T-cell (primary cell): ENCODE results near the gene SLC34A3. TPM values are rescaled to one million over a fixed set of nuclear protein-coding genes. Genes with fewer than 3 reads are reported as not detected.
A peak's percentile ranks its signal among the peaks of the same experiment; 100 is the strongest.

Experiments used
- ATAC-seq, 4 experiments: fragments of 200-7000 bp in 3 of 4; fragments of 150-1000 bp in 1 of 4; cut with Tn5 transposase; replicated peaks in 1 of 4; 1 replicate in 3 of 4; 2 replicates in 1 of 4; pipeline ENCODE4 v1.10.0; 2021; ENCODE audit warnings: moderate library complexity in 3 of 4, mild to moderate bottlenecking in 2 of 4, moderate number of reproducible peaks in 1 of 4
- CTCF ChIA-PET, 2 donors: fragments of 300-600 bp; sonication (Branson Sonifier 250); formaldehyde crosslinking; loops; one replicate each; lab custom pipeline; 2022; ENCODE audit warnings: antibody characterized with exemption in 2 of 2; lab: Charles Lee
- POLR2A ChIA-PET, 2 donors: fragments of 300-600 bp; sonication (Branson Sonifier 250); formaldehyde crosslinking; loops; one replicate each; lab custom pipeline; 2022; ENCODE audit warnings: antibody characterized with exemption in 2 of 2; lab: Charles Lee
- DNase-seq, 35 experiments: peaks; one replicate each; pipeline versions ENCODE4 v3.0.0 to v3.0.0-alpha.2; 2013 to 2023
- H3K27ac ChIP-seq: one replicate; pipeline ENCODE4 v1.5.1; 2013; ENCODE audit warnings: low read length
- H3K27me3 ChIP-seq, 2 experiments: replicated peaks in 1 of 2; 1 replicate in 1 of 2; 2 replicates in 1 of 2; pipeline versions ENCODE4 v1.6.1 to v1.7.0; 2013; ENCODE audit warnings: low read length in 1 of 2, mixed read lengths in 1 of 2; ENCODE audit not compliant: control insufficient read depth in 2 of 2, insufficient read depth in 2 of 2; ENCODE audit errors: extremely low read depth in 1 of 2
- H3K36me3 ChIP-seq, 2 donors: 1 replicate in 1 of 2; 2 replicates in 1 of 2; pipeline versions ENCODE4 v1.6.1 to v1.7.0; 2013; ENCODE audit warnings: low read length in 1 of 2; ENCODE audit not compliant: control insufficient read depth in 2 of 2, insufficient read depth in 1 of 2; ENCODE audit errors: extremely low read depth in 1 of 2
- H3K4me1 ChIP-seq, 2 experiments: 1 replicate in 1 of 2; 2 replicates in 1 of 2; pipeline versions ENCODE4 v1.6.1 to v1.7.0; 2013; ENCODE audit warnings: low read length in 2 of 2, mixed read lengths in 1 of 2; ENCODE audit not compliant: insufficient read depth in 2 of 2, control insufficient read depth in 1 of 2; ENCODE audit errors: extremely low read depth in 1 of 2
- H3K4me3 ChIP-seq, 2 donors: 1 replicate in 1 of 2; 2 replicates in 1 of 2; pipeline versions ENCODE4 v1.5.1 to v1.7.0; 2013; ENCODE audit warnings: mild to moderate bottlenecking in 2 of 2, low read length in 1 of 2, moderate library complexity in 1 of 2; ENCODE audit not compliant: control insufficient read depth in 1 of 2; ENCODE audit errors: extremely low read depth in 1 of 2
- H3K9me3 ChIP-seq: 2 replicates; pipeline ENCODE4 v1.7.0; 2013
- H3K27ac Mint-ChIP-seq, 2 donors: one replicate each; pipeline ENCODE4 v1.8.0; 2020 to 2021; ENCODE audit warnings: mild to moderate bottlenecking in 2 of 2, mixed read lengths in 2 of 2
- H3K27me3 Mint-ChIP-seq, 2 donors: one replicate each; pipeline ENCODE4 v1.8.0; 2021 to 2022; ENCODE audit warnings: mixed read lengths in 2 of 2
- H3K36me3 Mint-ChIP-seq: one replicate; pipeline ENCODE4 v1.8.0; 2021; ENCODE audit warnings: mixed read lengths
- H3K4me1 Mint-ChIP-seq, 3 donors: one replicate each; pipeline ENCODE4 v1.8.0; 2020 to 2022; ENCODE audit warnings: mixed read lengths in 3 of 3, mild to moderate bottlenecking in 1 of 3
- H3K4me3 Mint-ChIP-seq, 3 donors: one replicate each; pipeline ENCODE4 v1.8.0; 2020 to 2022; ENCODE audit warnings: mild to moderate bottlenecking in 3 of 3, mixed read lengths in 3 of 3, moderate library complexity in 3 of 3
- H3K9me3 Mint-ChIP-seq, 3 donors: one replicate each; pipeline ENCODE4 v1.8.0; 2020 to 2022; ENCODE audit warnings: mixed read lengths in 3 of 3
- WGBS: methylation state at CpG from one replicate; pipeline ENCODE4 v1.1.5; 2013; ENCODE audit warnings: missing lambda C conversion rate; ENCODE audit not compliant: insufficient coverage; 5-methylcytosine and 5-hydroxymethylcytosine counted together
- total RNA-seq, 35 experiments: library from RNA in 6 of 35; stranded (reverse) in 6 of 35; fragments of 120-200 nt in 1 of 35; gene quantifications; one replicate each; pipeline versions ENCODE4 v1.2.1 to v1.2.4 and lab custom pipeline; 2013 to 2026

Gene SLC34A3
- total RNA-seq, 5 donors from 2014 or later (not counting 1 experiment from before 2014, with no cell fraction given), result not detected

GRCh38 chr9:137278061-137278701, 47.5 kb downstream of the SLC34A3 start:
- H3K4me3 Mint-ChIP-seq, result peak overlapping the region; percentile 64 to 76 (median 67)
- no peaks in the 10 kb centered on the region for H3K9me3 Mint-ChIP-seq
- Histone ChIP-seq H3K9me3 (no peaks in the 10 kb centered on the region), H3K4me3 (peak overlapping the region; percentile 44 to 61), H3K27ac (peak overlapping the region; percentile 14), H3K4me1 (peaks cover 9 to 27% of the 10 kb centered on the region in 2 experiments), H3K27me3 (peaks cover 0 to 41% of the 10 kb centered on the region in 2 experiments), H3K36me3 (peaks cover 3 to 9% of the 10 kb centered on the region in 2 donors)
- H3K4me1 Mint-ChIP-seq, result peaks cover 11 to 28% (median 26%) of the 10 kb centered on the region in 3 donors
- peaks cover 4% of the 10 kb centered on the region for H3K36me3 Mint-ChIP-seq
- POLR2A ChIA-PET, result interaction anchor here in 1 of 2 donors (0.5 kb wide), 1 partner anchor 146 kb away, joined by 6 read pairs; no protein-coding TSS in a partner anchor
- DNase-seq (no peak), ATAC-seq (peak in 3 of 4 experiments; percentile 12 to 21 (median 17))
- CTCF ChIA-PET, result no interaction called here
- no peak overlapping the region for H3K27ac Mint-ChIP-seq
- H3K27me3 Mint-ChIP-seq, result peaks cover 0 to 23% of the 10 kb centered on the region in 2 donors
- WGBS, result 32% methylated on average over 41 of the region's 54 CpGs

GRCh38 chr9:137278721-137279711, 48.3 kb downstream of the SLC34A3 start:
- H3K9me3 Mint-ChIP-seq, result no peaks in the 10 kb centered on the region
- no peak overlapping the region for H3K27ac Mint-ChIP-seq
- Histone ChIP-seq H3K27me3 (peaks cover 0 to 46% of the 10 kb centered on the region in 2 experiments), H3K4me3 (no peak overlapping the region), H3K4me1 (peaks cover 9 to 27% of the 10 kb centered on the region in 2 experiments), H3K27ac (no peak overlapping the region), H3K9me3 (no peaks in the 10 kb centered on the region), H3K36me3 (peaks cover 0 to 5% of the 10 kb centered on the region in 2 donors)
- WGBS, result 96% methylated on average over 128 of the region's 139 CpGs
- DNase-seq (no peak), ATAC-seq (no peak)
- ChIA-PET CTCF (no interaction called here), POLR2A (no interaction called here)
- H3K4me1 Mint-ChIP-seq, result peaks cover 11 to 28% (median 26%) of the 10 kb centered on the region in 3 donors
- H3K4me3 Mint-ChIP-seq, result no peak overlapping the region
- peaks cover 0 to 23% of the 10 kb centered on the region in 2 donors for H3K27me3 Mint-ChIP-seq
- H3K36me3 Mint-ChIP-seq, result no peaks in the 10 kb centered on the region

GRCh38 chr9:137279741-137280473, 49.2 kb downstream of the SLC34A3 start:
- POLR2A ChIA-PET, result no interaction called here
- no peak overlapping the region for H3K27ac Mint-ChIP-seq
- H3K27me3 ChIP-seq, result peaks cover 0 to 46% of the 10 kb centered on the region in 2 experiments

GRCh38 chr9:137280474-137281344, 50.0 kb downstream of the SLC34A3 start:
- DNase-seq (peak in 1 of 35 experiments; percentile 31), ATAC-seq (peak in 1 of 4 experiments; percentile 50)
- no peaks in the 10 kb centered on the region for H3K9me3 ChIP-seq
- H3K27ac Mint-ChIP-seq, result no peak overlapping the region
- H3K4me3 Mint-ChIP-seq, result no peak overlapping the region
- H3K36me3 ChIP-seq, result no peaks in the 10 kb centered on the region
- H3K9me3 Mint-ChIP-seq, result no peaks in the 10 kb centered on the region
- H3K4me1 ChIP-seq, result peaks cover 9 to 27% of the 10 kb centered on the region in 2 experiments
- H3K4me3 ChIP-seq, result peak overlapping the region in 1 of 2 donors; percentile 15
- ChIA-PET POLR2A (no interaction called here), CTCF (no interaction called here)
- no peak overlapping the region for H3K27ac ChIP-seq
- 44% methylated on average over 73 of the region's 85 CpGs for WGBS
- peaks cover 10 to 20% (median 18%) of the 10 kb centered on the region in 3 donors for H3K4me1 Mint-ChIP-seq
- H3K36me3 Mint-ChIP-seq, result no peaks in the 10 kb centered on the region
- peaks cover 0 to 43% of the 10 kb centered on the region in 2 experiments for H3K27me3 ChIP-seq
- peaks cover 0 to 17% of the 10 kb centered on the region in 2 donors for H3K27me3 Mint-ChIP-seq

More at GRCh38 chr9:137279741-137280473, 49.2 kb downstream of the SLC34A3 start:
- Mint-ChIP-seq H3K4me3 (no peak overlapping the region), H3K27me3 (peaks cover 0 to 23% of the 10 kb centered on the region in 2 donors), H3K9me3 (no peaks in the 10 kb centered on the region), H3K36me3 (no peaks in the 10 kb centered on the region), H3K4me1 (peaks cover 11 to 26% (median 24%) of the 10 kb centered on the region in 3 donors)
- H3K9me3 ChIP-seq, result no peaks in the 10 kb centered on the region
- no peaks in the 10 kb centered on the region for H3K36me3 ChIP-seq
- no peak for ATAC-seq
- no peak for DNase-seq
- no peak overlapping the region for H3K27ac ChIP-seq
- CTCF ChIA-PET, result no interaction called here
- H3K4me1 ChIP-seq, result peaks cover 9 to 27% of the 10 kb centered on the region in 2 experiments
- no peak overlapping the region for H3K4me3 ChIP-seq
- 96% methylated on average over 38 of the region's 41 CpGs for WGBS

GRCh38 chr9:137281345-137282116, 50.8 kb downstream of the SLC34A3 start:
- Histone ChIP-seq H3K27ac (no peak overlapping the region), H3K9me3 (no peaks in the 10 kb centered on the region), H3K36me3 (no peaks in the 10 kb centered on the region), H3K4me1 (peaks cover 9 to 27% of the 10 kb centered on the region in 2 experiments), H3K27me3 (peaks cover 0 to 36% of the 10 kb centered on the region in 2 experiments), H3K4me3 (peak overlapping the region in 1 of 2 donors; percentile 15)
- peaks cover 0 to 15% of the 10 kb centered on the region in 2 donors for H3K27me3 Mint-ChIP-seq
- ChIA-PET POLR2A (no interaction called here), CTCF (no interaction called here)
- H3K27ac Mint-ChIP-seq, result no peak overlapping the region
- DNase-seq, result no peak
- no peaks in the 10 kb centered on the region for H3K9me3 Mint-ChIP-seq
- H3K36me3 Mint-ChIP-seq, result no peaks in the 10 kb centered on the region
- 82% methylated on average over 29 of the region's 39 CpGs for WGBS
- ATAC-seq, result no peak
- peaks cover 8 to 17% (median 16%) of the 10 kb centered on the region in 3 donors for H3K4me1 Mint-ChIP-seq
- no peak overlapping the region for H3K4me3 Mint-ChIP-seq
